ENCODE data around the gene HEATR5B.

DNA sequence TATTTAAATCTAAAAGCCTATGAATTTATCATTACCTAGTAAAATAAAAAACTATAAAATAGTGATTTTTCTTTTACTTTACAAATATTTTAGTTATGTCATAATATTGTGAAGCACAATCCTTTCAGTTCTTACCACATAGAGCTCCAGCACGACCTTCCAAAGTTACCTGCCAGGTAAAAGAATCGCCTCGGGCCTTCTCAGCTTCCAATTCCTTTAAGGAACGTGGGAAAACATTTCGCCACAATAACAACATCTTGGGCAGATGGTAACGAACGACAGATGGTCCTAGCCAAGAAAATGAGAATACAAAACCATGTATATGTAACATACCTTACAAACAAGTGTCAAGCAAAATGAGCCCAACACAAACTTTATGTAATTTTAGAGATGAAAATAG lies 23.7 kb downstream of the HEATR5B start:
- no peak for TF ChIP-seq SP1 (IDR thresholded peaks at IDR 0.05)
- no peak for TF ChIP-seq TARDBP (IDR thresholded peaks at IDR 0.05)
- TF ChIP-seq ARNT (IDR thresholded peaks at IDR 0.05), result no peak
- TF ChIP-seq HDGF (IDR thresholded peaks at IDR 0.05; ENCODE audit: borderline replicate concordance), result no peak
- TF ChIP-seq ZNF384 (IDR thresholded peaks at IDR 0.05), result no peak
- TF ChIP-seq ELF4 (IDR thresholded peaks at IDR 0.05), result no peak
- TF ChIP-seq, protein P1, sequence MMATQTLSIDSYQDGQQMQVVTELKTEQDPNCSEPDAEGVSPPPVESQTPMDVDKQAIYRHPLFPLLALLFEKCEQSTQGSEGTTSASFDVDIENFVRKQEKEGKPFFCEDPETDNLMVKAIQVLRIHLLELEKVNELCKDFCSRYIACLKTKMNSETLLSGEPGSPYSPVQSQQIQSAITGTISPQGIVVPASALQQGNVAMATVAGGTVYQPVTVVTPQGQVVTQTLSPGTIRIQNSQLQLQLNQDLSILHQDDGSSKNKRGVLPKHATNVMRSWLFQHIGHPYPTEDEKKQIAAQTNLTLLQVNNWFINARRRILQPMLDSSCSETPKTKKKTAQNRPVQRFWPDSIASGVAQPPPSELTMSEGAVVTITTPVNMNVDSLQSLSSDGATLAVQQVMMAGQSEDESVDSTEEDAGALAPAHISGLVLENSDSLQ (IDR thresholded peaks at IDR 0.05), result no peak
- no peak for TF ChIP-seq SUZ12 (IDR thresholded peaks at IDR 0.05)
- no peak for TF ChIP-seq NFRKB (IDR thresholded peaks at IDR 0.05)
- no peak for TF ChIP-seq LEF1 (IDR thresholded peaks at IDR 0.05; ENCODE audit: borderline replicate concordance)
- no peak for TF ChIP-seq FOXA1 (IDR thresholded peaks at IDR 0.05)
- no peak for TF ChIP-seq BHLHE40 (IDR thresholded peaks at IDR 0.05; ENCODE audit: borderline replicate concordance)
- TF ChIP-seq FOXM1 (IDR thresholded peaks at IDR 0.05; ENCODE audit: borderline replicate concordance), result no peak
